Gastrocnemius medialis (tissue), 4 donors: ENCODE results near the gene GARIN1A. TPM values are rescaled to one million over a fixed set of nuclear protein-coding genes. Genes with fewer than 3 reads are reported as not detected.
A peak's percentile ranks its signal among the peaks of the same experiment; 100 is the strongest.

Experiments used
- ATAC-seq, 2 donors: fragments of 150-250 bp; one replicate each; pipeline ENCODE4 v1.9.1; 2016
- DNase-seq, 2 donors: peaks; one replicate each; pipeline ENCODE4 v3.0.0-alpha.2; 2019
- H3K27ac ChIP-seq, 4 donors: fragments of 200-600 bp; sonication (generic); 1 replicate in 1 of 4; 2 replicates in 3 of 4; pipeline ENCODE4 v1.5.1; 2016 to 2018; ENCODE audit warnings: mild to moderate bottlenecking in 2 of 4, moderate library complexity in 1 of 4
- H3K27me3 ChIP-seq, 3 donors: fragments of 200-600 bp; sonication (generic) in 2 of 3; 1 replicate in 1 of 3; 2 replicates in 2 of 3; pipeline versions ENCODE4 v1.5.1 to v1.6.0; 2016 to 2019; ENCODE audit warnings: mild to moderate bottlenecking in 1 of 3, moderate library complexity in 1 of 3
- H3K36me3 ChIP-seq, 2 donors: fragments of 200-600 bp; sonication (generic) in 1 of 2; one replicate each; pipeline ENCODE4 v1.5.1; 2017 to 2018
- H3K4me1 ChIP-seq, 2 donors: fragments of 200-600 bp; sonication (generic) in 1 of 2; one replicate each; pipeline ENCODE4 v1.5.1; 2016 to 2017; ENCODE audit warnings: mild to moderate bottlenecking in 2 of 2
- H3K4me3 ChIP-seq, 4 donors: fragments of 200-600 bp; sonication (generic) in 3 of 4; 1 replicate in 1 of 4; 2 replicates in 3 of 4; pipeline ENCODE4 v1.5.1; 2016 to 2019; ENCODE audit warnings: mild to moderate bottlenecking in 2 of 4
- H3K9me3 ChIP-seq, 3 donors: fragments of 200-600 bp; sonication (generic) in 2 of 3; 1 replicate in 1 of 3; 2 replicates in 2 of 3; pipeline ENCODE4 v1.5.1; 2016 to 2019
- CTCF ChIP-seq, 5 experiments: fragments of 450-650 bp in 3 of 5; fragments of 200-600 bp in 2 of 5; sonication (generic) in 2 of 5; IDR thresholded peaks in 4 of 5; conservative IDR thresholded peaks in 1 of 5; 1 replicate in 4 of 5; 2 replicates in 1 of 5; pipeline ENCODE4 v1.5.1; 2016 to 2019; ENCODE audit warnings: antibody characterized with exemption in 5 of 5, mild to moderate bottlenecking in 3 of 5, moderate library complexity in 3 of 5
- POLR2A ChIP-seq, 2 donors: fragments of 450-650 bp; IDR thresholded peaks; one replicate each; pipeline ENCODE4 v1.6.1; 2017; ENCODE audit warnings: antibody characterized with exemption in 2 of 2, mild to moderate bottlenecking in 2 of 2, moderate library complexity in 2 of 2
- in situ Hi-C, 4 donors: fragments of 200-750 bp; cut with MboI; loops; one replicate each; pipeline versions ENCODE4 v1.15.0 to v1.8.0; 2017; ENCODE audit warnings: low sequenced_read_pairs in 4 of 4
- intact Hi-C: fragments of 100-400 bp; cut with DNase I; formaldehyde crosslinking; loops from one replicate; pipeline ENCODE4 v1.15.1; 2023; ENCODE audit warnings: low total_unique reads
- total RNA-seq, 4 donors: library from RNA; depleted of rRNA; stranded (reverse); fragments of >200 nt; gene quantifications; one replicate each; pipeline versions ENCODE4 v1.1.0 to v1.2.3, GENCODE V29; 2016

Gene GARIN1A
- total RNA-seq, 4 donors from 2014 or later = 0.13 to 1.6 (median 0.76) TPM

DNA sequence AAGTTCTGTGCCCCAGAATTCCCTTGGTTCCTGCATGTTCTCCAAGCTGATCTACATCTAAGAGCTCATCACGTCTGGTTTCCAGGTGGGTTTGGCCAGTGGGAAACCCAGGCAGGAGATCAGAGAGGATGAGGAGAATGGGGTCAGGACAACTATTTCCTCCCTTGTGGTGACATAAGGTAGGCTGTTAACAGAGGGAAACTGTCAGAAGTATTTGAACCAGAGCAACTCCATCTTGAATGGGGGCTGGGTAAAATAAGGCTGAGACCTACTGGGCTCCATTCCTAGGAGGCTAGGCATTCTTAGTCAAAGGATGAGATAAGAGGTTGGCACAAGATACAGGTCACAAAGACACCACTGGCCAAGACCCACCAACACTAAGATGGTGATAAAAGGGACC lies 19.1 kb downstream of the GARIN1A start:
- DNase-seq (no peak), ATAC-seq (no peak)
- in situ Hi-C loops (no loop called here), intact Hi-C loops (no loop called here)
- H3K4me1 ChIP-seq = no peaks in the 10 kb centered on the region
- H3K36me3 ChIP-seq = no peaks in the 10 kb centered on the region
- no peak for TF ChIP-seq POLR2A (IDR thresholded peaks at IDR 0.05)
- no peak for TF ChIP-seq CTCF (IDR thresholded peaks at IDR 0.05 in 4 of 5, conservative IDR thresholded peaks at IDR 0.05 in 1 of 5)
- H3K4me3 ChIP-seq = no peak overlapping the region
- no peaks in the 10 kb centered on the region for H3K9me3 ChIP-seq
- no peak overlapping the region for H3K27ac ChIP-seq
- peaks cover 0 to 6% (median 3%) of the 10 kb centered on the region in 3 donors for H3K27me3 ChIP-seq

GRCh38 chr7:128692623-128693270 lies 20.7 kb downstream of the GARIN1A start:
- Histone ChIP-seq H3K4me3 (no peak overlapping the region), H3K27ac (no peak overlapping the region), H3K9me3 (no peaks in the 10 kb centered on the region), H3K27me3 (peaks cover 15 to 20% (median 18%) of the 10 kb centered on the region in 3 donors), H3K4me1 (peaks cover 3 to 8% of the 10 kb centered on the region in 2 donors), H3K36me3 (no peaks in the 10 kb centered on the region)
- DNase-seq (no peak), ATAC-seq (no peak)
- intact Hi-C loops (no loop called here), in situ Hi-C loops (no loop called here)
- TF ChIP-seq CTCF (IDR thresholded peaks at IDR 0.05 in 4 of 5, conservative IDR thresholded peaks at IDR 0.05 in 1 of 5) = no peak
- no peak for TF ChIP-seq POLR2A (IDR thresholded peaks at IDR 0.05)

GRCh38 chr7:128693373-128694015 lies 21.4 kb downstream of the GARIN1A start:
- Histone ChIP-seq H3K27me3 (peaks cover 21 to 28% (median 25%) of the 10 kb centered on the region in 3 donors), H3K36me3 (no peaks in the 10 kb centered on the region), H3K27ac (no peak overlapping the region), H3K4me1 (peaks cover 5 to 9% of the 10 kb centered on the region in 2 donors), H3K4me3 (no peak overlapping the region), H3K9me3 (no peaks in the 10 kb centered on the region)
- intact Hi-C loops = no loop called here
- in situ Hi-C loops = no loop called here
- DNase-seq = no peak
- ATAC-seq = peak in 1 of 2 donors; percentile 24
- TF ChIP-seq CTCF (IDR thresholded peaks at IDR 0.05 in 4 of 5, conservative IDR thresholded peaks at IDR 0.05 in 1 of 5) = no peak
- TF ChIP-seq POLR2A (IDR thresholded peaks at IDR 0.05) = no peak

GRCh38 chr7:128694738-128695137 lies 22.6 kb downstream of the GARIN1A start:
- Histone ChIP-seq H3K4me1 (peaks cover 5 to 9% of the 10 kb centered on the region in 2 donors), H3K27ac (no peak overlapping the region), H3K36me3 (no peaks in the 10 kb centered on the region), H3K4me3 (no peak overlapping the region), H3K27me3 (peaks cover 34 to 37% (median 36%) of the 10 kb centered on the region in 3 donors), H3K9me3 (no peaks in the 10 kb centered on the region)
- in situ Hi-C loops = no loop called here
- TF ChIP-seq POLR2A (IDR thresholded peaks at IDR 0.05) (no peak), CTCF (IDR thresholded peaks at IDR 0.05 in 4 of 5, conservative IDR thresholded peaks at IDR 0.05 in 1 of 5) (no peak)
- intact Hi-C loops = no loop called here
- no peak for ATAC-seq
- DNase-seq = no peak
